Activated CD8-positive, alpha-beta memory T cell treated with anti-CD3 and anti-CD28 coated beads, Interleukin-2, amount 50 U/mL, for 1 hour (primary cell): ENCODE data around the gene KRTAP20-4.

Experiments
- DNase-seq: peaks from one replicate; pipeline ENCODE4 v3.0.0-alpha.2; 2020; ENCODE audit errors: extremely low read depth

KRTAP20-4 gene

GRCh38 chr21:30620522-30620921, at the start of gene KRTAP20-4:
Gene KRTAP20-4 (plus strand): TSS chr21:30620627.
- DNase-seq, result no peak

GRCh38 chr21:30577766-30578165, 42.7 kb upstream of the KRTAP20-4 start:
- DNase-seq, result no peak

GRCh38 chr21:30579346-30579745, 41.1 kb upstream of the KRTAP20-4 start:
- DNase-seq, result no peak

GRCh38 chr21:30580132-30580531, 40.3 kb upstream of the KRTAP20-4 start:
- DNase-seq, result no peak

- no peak for DNase-seq
Measured at GRCh38 chr21:30582870-30583269, 37.6 kb upstream of the KRTAP20-4 start.

- no peak for DNase-seq
Measured at GRCh38 chr21:30590297-30590696, 30.1 kb upstream of the KRTAP20-4 start, which contains the start of gene KRTAP22-2. Gene KRTAP22-2 (minus strand): TSS chr21:30590397.

GRCh38 chr21:30592140-30592539, 28.3 kb upstream of the KRTAP20-4 start, which contains the start of gene KRTAP6-3:
Gene KRTAP6-3 (plus strand): TSS chr21:30592440. CDS start chr21:30592446, 6 bp downstream.
- DNase-seq, result no peak

GRCh38 chr21:30598802-30599201, 21.6 kb upstream of the KRTAP20-4 start, which contains the start of gene KRTAP6-2:
Gene KRTAP6-2 (minus strand): TSS chr21:30598902. CDS start chr21:30598874, 28 bp downstream.
- no peak for DNase-seq

- no peak for DNase-seq
Measured at GRCh38 chr21:30600787-30601186, 19.6 kb upstream of the KRTAP20-4 start, which contains the start of gene KRTAP22-1. Gene KRTAP22-1 (plus strand): TSS chr21:30601087.

GRCh38 chr21:30605968-30606367, 14.5 kb upstream of the KRTAP20-4 start:
- DNase-seq, result no peak

GRCh38 chr21:30612132-30612531, 8.3 kb upstream of the KRTAP20-4 start:
- no peak for DNase-seq

- DNase-seq, result no peak
Measured at GRCh38 chr21:30613836-30614235, 6.6 kb upstream of the KRTAP20-4 start, which contains the start of gene KRTAP6-1. Gene KRTAP6-1 (minus strand): TSS chr21:30613930. CDS start chr21:30613904, 26 bp downstream.

- DNase-seq, result no peak
Measured at GRCh38 chr21:30615199-30615598, 5.2 kb upstream of the KRTAP20-4 start.

GRCh38 chr21:30616125-30616524, 4.3 kb upstream of the KRTAP20-4 start, which contains the start of gene KRTAP20-1:
Gene KRTAP20-1 (plus strand): TSS chr21:30616425. CDS start chr21:30616455, 30 bp downstream.
- no peak for DNase-seq

- DNase-seq, result no peak
Measured at GRCh38 chr21:30620080-30620479, 347 bp upstream of the KRTAP20-4 start.

GRCh38 chr21:30623362-30623761, 2.9 kb downstream of the KRTAP20-4 start:
- DNase-seq, result no peak

GRCh38 chr21:30625449-30626165, 5.2 kb downstream of the KRTAP20-4 start:
- no peak for DNase-seq

GRCh38 chr21:30628109-30628508, 7.7 kb downstream of the KRTAP20-4 start:
- DNase-seq, result no peak

- DNase-seq, result no peak
Measured at GRCh38 chr21:30629200-30629599, 8.8 kb downstream of the KRTAP20-4 start.

GRCh38 chr21:30634906-30635305, 14.5 kb downstream of the KRTAP20-4 start, which contains the start of gene KRTAP20-2:
Gene KRTAP20-2 (plus strand): TSS chr21:30635206. CDS start chr21:30635264, 58 bp downstream.
- no peak for DNase-seq

- DNase-seq, result no peak
Measured at GRCh38 chr21:30638686-30639085, 18.3 kb downstream of the KRTAP20-4 start.

- no peak for DNase-seq
Measured at GRCh38 chr21:30642564-30642963, 22.1 kb downstream of the KRTAP20-4 start, which contains the start of gene KRTAP20-3. Gene KRTAP20-3 (plus strand): TSS chr21:30642864.

GRCh38 chr21:30646904-30647414, 26.5 kb downstream of the KRTAP20-4 start:
- DNase-seq, result no peak
